Vagina (tissue), 2 donors: Measurements from ENCODE around the gene SLC29A2. TPM values are rescaled to one million over a fixed set of nuclear protein-coding genes. Genes with fewer than 3 reads are reported as not detected.
"Not testable (repeated sequence)": the region's sequence is repeated elsewhere in the genome, so short reads cannot be mapped to it uniquely, and the experiment has no call there.

ENCODE experiments used
- DNase-seq, 2 donors: peaks; one replicate each; pipeline ENCODE4 v3.0.0-alpha.2; 2017; ENCODE audit errors: extremely low spot score in 2 of 2
- H3K27ac ChIP-seq: fragments of 200-600 bp; sonication (generic); one replicate; pipeline ENCODE4 v1.5.1; 2019
- H3K27me3 ChIP-seq: fragments of 200-600 bp; sonication (generic); one replicate; pipeline ENCODE4 v1.5.1; 2019
- H3K36me3 ChIP-seq, 2 donors: fragments of 200-600 bp; sonication (generic); one replicate each; pipeline ENCODE4 v1.5.1; 2017 to 2019
- H3K4me1 ChIP-seq: fragments of 200-600 bp; sonication (generic); one replicate; pipeline ENCODE4 v1.5.1; 2019
- H3K4me3 ChIP-seq, 2 donors: fragments of 200-600 bp; sonication (generic); 1 replicate in 1 of 2; 2 replicates in 1 of 2; pipeline ENCODE4 v1.5.1; 2016 to 2019
- H3K9me3 ChIP-seq: fragments of 200-600 bp; sonication (generic); one replicate; pipeline ENCODE4 v1.5.1; 2019
- POLR2A ChIP-seq, 2 donors: fragments of 450-650 bp; IDR thresholded peaks; one replicate each; pipeline ENCODE4 v1.6.1; 2017; ENCODE audit warnings: antibody characterized with exemption in 2 of 2, mild to moderate bottlenecking in 2 of 2, moderate library complexity in 2 of 2
- POLR2AphosphoS5 ChIP-seq, 2 donors: sonication (generic); formaldehyde crosslinking; IDR thresholded peaks; one replicate each; pipeline ENCODE4 v1.9.0; 2017; ENCODE audit warnings: antibody characterized with exemption in 2 of 2, mild to moderate bottlenecking in 2 of 2, low read depth in 1 of 2; ENCODE audit not compliant: insufficient read depth in 1 of 2
- intact Hi-C: fragments of 100-400 bp; cut with DNase I; formaldehyde crosslinking; loops from one replicate; pipeline ENCODE4 v1.15.1; 2023
- total RNA-seq: library from RNA; depleted of rRNA; stranded (reverse); fragments of >200 nt; gene quantifications from one replicate; pipeline ENCODE4 v1.2.3, GENCODE V29; 2016
- TF ChIP-seq, protein P1 (sequence below), 3 experiments: fragments of 450-650 bp in 2 of 3; fragments of 200-600 bp in 1 of 3; sonication (generic) in 1 of 3; IDR thresholded peaks; one replicate each; pipeline ENCODE4 v1.5.1; 2017 to 2019; ENCODE audit warnings: antibody characterized with exemption in 3 of 3, mild to moderate bottlenecking in 2 of 3, moderate library complexity in 2 of 3

The SLC29A2 gene
- total RNA-seq, 1 donor from 2014 or later = 4.2 TPM

DNA sequence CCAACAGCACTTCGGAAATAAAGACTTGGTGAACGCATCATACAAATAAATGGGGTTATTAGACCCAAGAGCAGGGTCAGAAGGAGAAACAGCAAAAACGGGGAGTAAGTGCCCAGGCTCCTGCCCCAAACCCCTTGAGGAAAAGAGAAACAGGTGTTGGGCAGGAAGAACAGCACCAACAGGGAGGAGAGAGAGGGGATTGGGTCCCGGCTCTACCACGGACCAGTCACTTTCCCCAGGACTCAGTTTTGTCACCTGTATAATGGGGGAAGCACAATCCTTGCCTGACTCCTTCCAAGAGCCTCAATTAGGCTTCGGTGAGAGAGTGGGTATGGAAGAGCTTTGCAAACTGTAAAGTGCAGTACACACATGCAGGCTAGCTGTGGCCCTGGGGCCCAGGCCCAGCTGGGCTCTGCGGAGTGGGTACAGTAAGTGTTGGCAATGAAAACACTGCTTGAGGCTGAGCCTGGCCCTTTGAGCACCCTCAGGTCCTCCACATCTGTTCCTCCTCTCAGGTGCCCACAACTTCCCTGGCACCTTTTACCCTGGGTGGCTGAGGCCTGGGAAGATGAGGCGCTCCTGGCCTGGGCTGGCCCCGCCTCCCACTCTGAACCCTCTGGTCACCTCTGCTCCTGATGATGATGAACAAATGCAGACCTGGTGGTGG, 8.9 kb downstream of the SLC29A2 start:
- Histone ChIP-seq H3K9me3 (no peaks in the 10 kb centered on the region), H3K27me3 (no peaks in the 10 kb centered on the region), H3K4me1 (no peaks in the 10 kb centered on the region), H3K36me3 (no peaks in the 10 kb centered on the region), H3K27ac (no peak overlapping the region), H3K4me3 (no peak overlapping the region)
- TF ChIP-seq POLR2AphosphoS5 (IDR thresholded peaks at IDR 0.05; ENCODE audit: insufficient read depth in 1 of 2, low read depth in 1 of 2) (no peak), POLR2A (IDR thresholded peaks at IDR 0.05) (no peak)
- TF ChIP-seq, protein P1, sequence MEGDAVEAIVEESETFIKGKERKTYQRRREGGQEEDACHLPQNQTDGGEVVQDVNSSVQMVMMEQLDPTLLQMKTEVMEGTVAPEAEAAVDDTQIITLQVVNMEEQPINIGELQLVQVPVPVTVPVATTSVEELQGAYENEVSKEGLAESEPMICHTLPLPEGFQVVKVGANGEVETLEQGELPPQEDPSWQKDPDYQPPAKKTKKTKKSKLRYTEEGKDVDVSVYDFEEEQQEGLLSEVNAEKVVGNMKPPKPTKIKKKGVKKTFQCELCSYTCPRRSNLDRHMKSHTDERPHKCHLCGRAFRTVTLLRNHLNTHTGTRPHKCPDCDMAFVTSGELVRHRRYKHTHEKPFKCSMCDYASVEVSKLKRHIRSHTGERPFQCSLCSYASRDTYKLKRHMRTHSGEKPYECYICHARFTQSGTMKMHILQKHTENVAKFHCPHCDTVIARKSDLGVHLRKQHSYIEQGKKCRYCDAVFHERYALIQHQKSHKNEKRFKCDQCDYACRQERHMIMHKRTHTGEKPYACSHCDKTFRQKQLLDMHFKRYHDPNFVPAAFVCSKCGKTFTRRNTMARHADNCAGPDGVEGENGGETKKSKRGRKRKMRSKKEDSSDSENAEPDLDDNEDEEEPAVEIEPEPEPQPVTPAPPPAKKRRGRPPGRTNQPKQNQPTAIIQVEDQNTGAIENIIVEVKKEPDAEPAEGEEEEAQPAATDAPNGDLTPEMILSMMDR (IDR thresholded peaks at IDR 0.05) = no peak
- intact Hi-C loops = no loop called here
- no peak for DNase-seq

DNA sequence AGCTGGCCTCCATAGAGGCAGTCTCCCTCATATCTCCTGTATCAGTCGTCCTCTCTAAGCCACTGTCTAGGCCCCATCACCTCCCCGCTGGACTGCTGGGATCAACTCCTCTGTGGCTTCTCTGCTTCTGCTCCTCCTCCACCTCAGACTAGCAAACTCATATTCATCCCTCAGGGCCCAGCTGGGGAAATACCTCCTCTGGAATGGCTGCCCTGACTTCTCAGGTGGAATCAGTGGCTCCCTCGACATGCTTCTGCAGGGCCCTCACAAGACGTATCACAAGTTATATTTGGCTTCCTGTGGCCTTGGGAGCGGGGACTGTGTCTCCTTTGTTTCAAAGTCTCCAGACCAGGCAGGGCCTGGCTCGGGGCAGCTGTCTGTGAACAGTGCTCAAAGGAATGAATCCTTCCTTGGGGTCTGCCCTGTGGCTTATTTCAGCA, 10.0 kb downstream of the SLC29A2 start:
- no peak for TF ChIP-seq POLR2AphosphoS5 (IDR thresholded peaks at IDR 0.05; ENCODE audit: insufficient read depth in 1 of 2, low read depth in 1 of 2)
- intact Hi-C loops = no loop called here
- no peaks in the 10 kb centered on the region for H3K27me3 ChIP-seq
- no peak overlapping the region for H3K4me3 ChIP-seq
- no peak overlapping the region for H3K27ac ChIP-seq
- H3K9me3 ChIP-seq = no peaks in the 10 kb centered on the region
- H3K36me3 ChIP-seq = no peaks in the 10 kb centered on the region
- H3K4me1 ChIP-seq = no peaks in the 10 kb centered on the region
- no peak for DNase-seq

DNA sequence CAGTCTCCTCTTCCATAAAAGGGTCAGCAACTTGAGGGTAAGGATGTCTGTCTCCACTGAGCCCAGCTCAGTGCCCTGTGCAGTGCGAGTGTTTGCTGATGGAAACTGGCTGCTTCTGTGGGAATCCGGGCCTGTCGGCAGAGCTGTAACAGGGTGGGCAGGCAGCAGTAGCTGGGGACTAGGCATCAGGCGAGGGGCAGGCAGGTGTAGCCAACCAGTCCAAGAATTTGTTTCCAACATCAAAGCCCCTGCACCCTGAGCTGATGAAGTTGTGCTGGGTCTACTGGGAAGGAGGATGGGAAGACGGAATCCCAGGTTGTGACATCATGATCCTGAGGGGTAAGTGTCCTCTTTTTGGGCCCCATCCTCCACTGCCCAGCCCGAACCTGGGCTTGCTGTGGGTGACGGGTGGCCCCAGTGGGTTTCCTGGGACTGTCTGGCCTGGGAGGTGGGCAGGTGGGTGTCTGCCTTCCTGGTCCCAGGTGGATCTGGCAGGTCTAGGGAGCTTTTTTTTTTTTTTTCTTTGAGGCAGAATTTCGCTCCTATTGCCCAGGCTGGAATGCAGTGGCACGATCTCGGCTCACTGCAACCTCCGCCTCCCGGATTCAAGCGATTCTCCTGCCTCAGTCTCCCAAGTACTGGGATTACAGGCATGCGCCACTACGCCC, 11.0 kb downstream of the SLC29A2 start:
- Histone ChIP-seq H3K9me3 (no peaks in the 10 kb centered on the region), H3K4me1 (no peaks in the 10 kb centered on the region), H3K36me3 (no peaks in the 10 kb centered on the region), H3K27me3 (no peaks in the 10 kb centered on the region), H3K27ac (no peak overlapping the region), H3K4me3 (no peak overlapping the region)
- TF ChIP-seq, protein P1 (IDR thresholded peaks at IDR 0.05) = no peak
- no peak for TF ChIP-seq POLR2AphosphoS5 (IDR thresholded peaks at IDR 0.05; ENCODE audit: insufficient read depth in 1 of 2, low read depth in 1 of 2)
- TF ChIP-seq POLR2A (IDR thresholded peaks at IDR 0.05) = no peak
- DNase-seq = no peak
- intact Hi-C loops = no loop called here

DNA sequence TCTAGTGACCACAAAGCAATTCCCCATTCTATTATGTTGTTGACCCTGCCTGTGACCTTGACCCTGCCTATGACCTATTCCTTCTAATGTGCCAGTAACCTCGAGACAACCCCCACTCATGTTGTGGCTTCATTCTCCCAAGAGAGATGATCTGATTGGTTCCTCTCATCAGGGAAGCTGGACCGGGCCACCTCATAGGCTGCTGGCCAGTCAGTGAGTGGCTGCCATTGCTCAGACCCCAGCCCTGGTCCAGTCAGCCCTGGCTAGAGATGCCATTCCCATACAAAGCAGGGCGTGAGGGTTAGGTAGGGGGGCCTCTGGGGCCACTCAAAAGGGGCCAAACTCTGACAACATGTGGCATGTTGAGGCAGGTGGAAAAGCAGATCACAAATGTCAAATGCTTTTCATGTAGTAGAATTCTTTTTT, 11.9 kb downstream of the SLC29A2 start:
- H3K36me3 ChIP-seq = no peaks in the 10 kb centered on the region
- intact Hi-C loops = no loop called here
- H3K4me3 ChIP-seq = no peak overlapping the region
- TF ChIP-seq POLR2AphosphoS5 (IDR thresholded peaks at IDR 0.05; ENCODE audit: insufficient read depth in 1 of 2, low read depth in 1 of 2) (no peak), POLR2A (IDR thresholded peaks at IDR 0.05) (no peak)
- TF ChIP-seq, protein P1 (IDR thresholded peaks at IDR 0.05) = no peak
- no peaks in the 10 kb centered on the region for H3K27me3 ChIP-seq
- no peaks in the 10 kb centered on the region for H3K9me3 ChIP-seq
- no peak overlapping the region for H3K27ac ChIP-seq
- H3K4me1 ChIP-seq = no peaks in the 10 kb centered on the region
- no peak for DNase-seq

DNA sequence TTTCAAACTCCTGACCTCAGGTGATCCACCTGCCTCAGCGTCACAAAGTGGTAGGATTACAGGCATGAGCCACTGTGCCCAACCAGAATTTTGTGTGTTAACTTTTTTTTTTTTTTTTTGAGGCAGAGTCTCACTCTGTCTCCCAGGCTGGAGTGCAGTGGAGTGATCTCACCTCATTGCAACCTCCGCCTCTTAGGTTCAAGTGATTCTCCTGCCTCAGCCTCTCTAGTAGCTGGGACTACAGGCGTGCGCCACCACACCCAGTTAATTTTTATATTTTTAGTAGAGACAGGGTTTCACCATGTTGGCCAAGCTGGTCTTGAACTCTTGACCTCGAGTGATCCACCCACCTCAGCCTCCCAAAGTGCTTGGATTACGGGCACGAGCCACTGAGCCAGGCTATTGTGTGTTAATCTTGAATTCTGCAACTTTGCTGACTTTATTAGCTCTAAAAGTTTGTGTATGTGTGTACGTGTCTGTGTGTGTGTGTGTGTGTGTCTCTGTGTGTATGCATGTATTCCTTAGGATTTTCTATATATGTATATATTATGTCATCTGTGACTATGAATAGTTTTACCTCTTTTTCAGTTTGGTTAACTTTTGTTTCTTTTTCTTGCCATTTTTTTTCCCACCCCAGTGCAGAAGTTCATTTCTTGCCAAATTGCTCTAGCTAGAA, 20.9 kb downstream of the SLC29A2 start:
- H3K36me3 ChIP-seq, intact Hi-C loops, H3K27me3 ChIP-seq, H3K27ac ChIP-seq, H3K4me3 ChIP-seq, DNase-seq, H3K9me3 ChIP-seq: not testable (repeated sequence)
- H3K4me1 ChIP-seq = peaks cover 18% of the 10 kb centered on the region

DNA sequence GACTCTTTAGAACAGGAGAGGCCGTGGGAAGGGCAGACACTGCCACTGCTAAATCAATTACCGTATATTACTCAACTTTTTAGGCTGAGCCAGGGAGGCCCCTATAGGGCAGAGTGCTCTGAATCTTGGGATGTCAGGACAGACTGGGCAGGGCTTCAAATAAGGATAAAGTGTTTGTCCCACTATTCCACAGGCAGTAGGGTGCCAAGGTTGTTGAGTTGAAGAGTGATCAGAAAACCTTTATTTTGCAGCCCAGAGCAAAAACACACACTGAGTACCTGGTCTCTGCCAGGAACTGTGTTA, 22.5 kb downstream of the SLC29A2 start:
- H3K36me3 ChIP-seq = no peaks in the 10 kb centered on the region
- no peaks in the 10 kb centered on the region for H3K27me3 ChIP-seq
- DNase-seq = no peak
- intact Hi-C loops = no loop called here
- no peak overlapping the region for H3K27ac ChIP-seq
- peaks cover 30% of the 10 kb centered on the region for H3K4me1 ChIP-seq
- no peaks in the 10 kb centered on the region for H3K9me3 ChIP-seq
- H3K4me3 ChIP-seq = no peak overlapping the region
- TF ChIP-seq POLR2A (IDR thresholded peaks at IDR 0.05) = no peak
- TF ChIP-seq, protein P1 (IDR thresholded peaks at IDR 0.05) = no peak
- TF ChIP-seq POLR2AphosphoS5 (IDR thresholded peaks at IDR 0.05; ENCODE audit: insufficient read depth in 1 of 2, low read depth in 1 of 2) = no peak
